HEK293 (cell line): Measurements from ENCODE around the gene ERI3.

Experiments used
- GLIS1 ChIP-seq: fragments of 450-650 bp; formaldehyde crosslinking; IDR thresholded peaks from 2 replicates; pipeline ENCODE4 v1.5.1; 2016; ENCODE audit warnings: missing biosample characterization, missing genetic modification characterization
- ZFP69B ChIP-seq: fragments of 450-650 bp; formaldehyde crosslinking; IDR thresholded peaks from 2 replicates; pipeline ENCODE4 v1.5.1; 2016; ENCODE audit warnings: missing biosample characterization, missing genetic modification characterization
- ZNF2 ChIP-seq: fragments of 450-650 bp; formaldehyde crosslinking; IDR thresholded peaks from 2 replicates; pipeline ENCODE4 v1.5.1; 2016; ENCODE audit warnings: missing biosample characterization, missing genetic modification characterization
- ZNF274 ChIP-seq, 2 experiments: fragments of 200-500 bp in 1 of 2; fragments of 450-650 bp in 1 of 2; sonication (Bioruptor generic) in 1 of 2; formaldehyde crosslinking in 1 of 2; IDR thresholded peaks; 2 replicates each; pipeline versions ENCODE4 v1.5.1 to v1.6.1; 2014 to 2016; ENCODE audit warnings: borderline replicate concordance in 1 of 2, inconsistent platforms in 1 of 2, low read length in 1 of 2, missing biosample characterization in 1 of 2, missing genetic modification characterization in 1 of 2

GRCh38 chr1:44368471-44369151, 13.6 kb upstream of the ERI3 start:
- TF ChIP-seq ZNF2 (tag by site-specific recombination) (no peak), ZFP69B (tag by site-specific recombination) (no peak), GLIS1 (tag by site-specific recombination) (no peak), ZNF274 (IDR thresholded peaks at IDR 0.05; ENCODE audit: low read length) (no peak), ZNF274 (tag by site-specific recombination; IDR thresholded peaks at IDR 0.05; ENCODE audit: borderline replicate concordance) (no peak)
